HepG2 (cell line): ENCODE results near the gene RTF1. TPM values are rescaled to one million over a fixed set of nuclear protein-coding genes. Genes with fewer than 3 reads are reported as not detected.

Source experiments
- GMEB2 ChIP-seq: IDR thresholded peaks from 2 replicates; pipeline ENCODE4 v1.6.1; 2016; ENCODE audit warnings: missing biosample characterization, missing genetic modification reagents, low read depth
- LRRFIP1 ChIP-seq: sonication (generic); formaldehyde crosslinking; conservative IDR thresholded peaks from 2 replicates; pipeline ENCODE4 v1.4.0; 2020; ENCODE audit warnings: missing genetic modification reagents
- THRA ChIP-seq: sonication (generic); formaldehyde crosslinking; IDR thresholded peaks from 2 replicates; pipeline ENCODE4 v1.4.0; 2020; ENCODE audit warnings: missing genetic modification reagents, borderline replicate concordance
- ZBTB40 ChIP-seq, 2 experiments: fragments of 450-650 bp in 1 of 2; sonication (generic) in 1 of 2; formaldehyde crosslinking in 1 of 2; IDR thresholded peaks; 2 replicates each; pipeline versions ENCODE4 v1.6.1 to v1.8.0; 2016 to 2022; ENCODE audit warnings: antibody characterized with exemption in 1 of 2, mild to moderate bottlenecking in 1 of 2, missing genetic modification reagents in 1 of 2
- ZBTB43 ChIP-seq: sonication (generic); formaldehyde crosslinking; conservative IDR thresholded peaks from 2 replicates; pipeline ENCODE4 v1.4.0; 2020; ENCODE audit warnings: missing genetic modification reagents
- ZMYM2 ChIP-seq: sonication (generic); formaldehyde crosslinking; IDR thresholded peaks from 2 replicates; pipeline ENCODE4 v1.8.0; 2022; ENCODE audit warnings: mild to moderate bottlenecking, missing genetic modification reagents
- ZNF10 ChIP-seq: sonication (generic); formaldehyde crosslinking; IDR thresholded peaks from 2 replicates; pipeline ENCODE4 v1.4.0; 2020; ENCODE audit warnings: mild to moderate bottlenecking, low read depth, missing genetic modification reagents, borderline replicate concordance
- ZNF513 ChIP-seq: sonication (generic); formaldehyde crosslinking; conservative IDR thresholded peaks from 2 replicates; pipeline ENCODE4 v1.5.0; 2020; ENCODE audit warnings: missing genetic modification reagents
- ZNF619 ChIP-seq: sonication (generic); formaldehyde crosslinking; IDR thresholded peaks from 2 replicates; pipeline ENCODE4 v1.4.0; 2020; ENCODE audit warnings: mild to moderate bottlenecking, missing genetic modification reagents
- polyA plus RNA-seq, 8 experiments: library from polyadenylated mRNA; depleted of rRNA in 3 of 8; stranded (reverse) in 7 of 8; unstranded in 1 of 8; fragments of >200 nt; fragmentation: Illumina TruSeq in 4 of 8; extraction: Trizol in 4 of 8; gene quantifications; 2 replicates each; pipeline versions ENCODE4 v1.2.1 to v1.2.3, GENCODE V29; 2011 to 2016; ENCODE audit warnings: low read depth in 4 of 8, missing spikeins in 1 of 8, mixed read lengths in 1 of 8; ENCODE audit not compliant: insufficient read depth in 1 of 8
- total RNA-seq, 5 experiments: library from RNA; depleted of rRNA; stranded (reverse); fragments of >200 nt; fragmentation: Illumina TruSeq; extraction: Trizol; gene quantifications; 2 replicates each; pipeline ENCODE4 v1.2.3, GENCODE V29; 2016; ENCODE audit warnings: low read depth in 1 of 5

The RTF1 gene
- total and polyA plus RNA-seq, 2 of the 13 experiments (the other 11 are each of a cell fraction or from before 2014, with no cell fraction given) = 13.9 to 17.9 TPM

GRCh38 chr15:41437448-41437847 is 20.6 kb downstream of the RTF1 start (continued):
- TF ChIP-seq ZBTB40 (IDR thresholded peaks at IDR 0.05) (no peak), ZBTB40 (CRISPR knock-in tag; IDR thresholded peaks at IDR 0.05) (no peak), ZNF10 (CRISPR knock-in tag) (no peak), ZMYM2 (no peak), GMEB2 (CRISPR knock-in tag) (no peak), ZNF619 (CRISPR knock-in tag) (no peak), ZNF513 (CRISPR knock-in tag) (no peak), THRA (CRISPR knock-in tag) (no peak), ZBTB43 (no peak), LRRFIP1 (no peak)
- TF ChIP-seq, all 625 proteins: peak for 0
